ENCODE measurements around the gene RBM6. TPM values are rescaled to one million over a fixed set of nuclear protein-coding genes. Genes with fewer than 3 reads are reported as not detected.

Gene RBM6
- total RNA-seq (100 to 1,000 TPM; 103 to 208 (median 153) TPM), polyA plus RNA-seq (10 to 100 TPM; 29.6 to 70.1 TPM), total RNA-seq (191 reads per million, percentile 92 among the genes with 10 or more reads in this experiment)

- Mint-ChIP-seq H3K36me3 (peaks cover 4 to 13% (median 5%) of the 10 kb centered on the region in 5 donors), H3K27me3 (peaks cover 0 to 1% (median 0%) of the 10 kb centered on the region in 5 donors), H3K9me3 (peaks cover 0 to 4% (median 0%) of the 10 kb centered on the region in 11 donors), H3K4me3 (peak within 1 kb of the TSS; percentile 93 to 100 (median 98)), H3K27ac (peak within 1 kb of the TSS; percentile 91 to 99 (median 97)), H3K4me1 (peaks cover 7 to 41% (median 32%) of the 10 kb centered on the region in 7 donors)
- Histone ChIP-seq H3K27me3 (ENCODE audit: control insufficient read depth in 2 of 2, insufficient read depth in 2 of 2, low read length in 2 of 2) (no peaks in the 10 kb centered on the region), H3K9me3 (ENCODE audit: control insufficient read depth in 2 of 3, low read length in 3 of 3) (no peaks in the 10 kb centered on the region), H3K27ac (ENCODE audit: low read depth, low read length) (peak within 1 kb of the TSS; percentile 97), H3K4me3 (ENCODE audit: low read length) (peak within 1 kb of the TSS; percentile 88), H3K4me1 (ENCODE audit: control insufficient read depth in 2 of 2, insufficient read depth in 2 of 2, low read length in 2 of 2) (peaks cover 8 to 15% of the 10 kb centered on the region in 2 donors), H3K36me3 (ENCODE audit: control insufficient read depth in 2 of 3, insufficient read depth in 3 of 3, low read length in 3 of 3) (peaks cover 0 to 3% (median 0%) of the 10 kb centered on the region in 3 experiments)
- POLR2A ChIA-PET = interaction anchor here (0.7 to 1.9 kb wide), 13 partner anchors 9 to 819 kb away, joined by 3 to 17 read pairs (median 3); partner anchors contain the start of genes INKA1, MON1A, USP19 and USP4
- intact Hi-C loops (cut with micrococcal nuclease) = loop anchor here (1.0 to 10.0 kb wide), 12 partner anchors 11 to 417 kb away; partner anchors contain the start of genes MON1A (in 2 of the 2), RBM5 (in 2 of the 2), TMEM115 (in 2 of the 2) and TRAIP (in 2 of the 2)
- ATAC-seq (peak; percentile 98), DNase-seq (peak; percentile 84 to 95 (median 93))
- CTCF ChIA-PET = interaction anchor here (0.6 to 0.7 kb wide), 4 partner anchors 12 to 229 kb away, joined by 3 to 4 read pairs (median 3); no protein-coding TSS in a partner anchor
Observed at GRCh38 chr3:49939858-49940666, at the start of gene RBM6. RBM6 (plus strand) TSS chr3:49940150; CDS start chr3:49962642, 22,492 bp downstream.

GRCh38 chr3:49895791-49896190 lies 44.2 kb upstream of the RBM6 start:
- Mint-ChIP-seq H3K36me3 (no peaks in the 10 kb centered on the region), H3K4me3 (no peak overlapping the region), H3K27me3 (no peaks in the 10 kb centered on the region), H3K4me1 (no peaks in the 10 kb centered on the region), H3K9me3 (no peaks in the 10 kb centered on the region), H3K27ac (no peak overlapping the region)
- POLR2A ChIA-PET = no interaction called here
- Histone ChIP-seq H3K27ac (ENCODE audit: low read depth, low read length) (no peak overlapping the region), H3K4me3 (ENCODE audit: low read length) (no peak overlapping the region), H3K27me3 (ENCODE audit: control insufficient read depth in 2 of 2, insufficient read depth in 2 of 2, low read length in 2 of 2) (no peaks in the 10 kb centered on the region), H3K4me1 (ENCODE audit: control insufficient read depth in 2 of 2, insufficient read depth in 2 of 2, low read length in 2 of 2) (no peaks in the 10 kb centered on the region), H3K36me3 (ENCODE audit: control insufficient read depth in 2 of 3, insufficient read depth in 3 of 3, low read length in 3 of 3) (no peaks in the 10 kb centered on the region), H3K9me3 (ENCODE audit: control insufficient read depth in 2 of 3, low read length in 3 of 3) (no peaks in the 10 kb centered on the region)
- CTCF ChIA-PET = no interaction called here
- intact Hi-C loops (cut with micrococcal nuclease) = no loop called here
- no peak for ATAC-seq
- DNase-seq = no peak

GRCh38 chr3:49896345-49896744 lies 43.6 kb upstream of the RBM6 start:
- Histone ChIP-seq H3K4me1 (ENCODE audit: control insufficient read depth in 2 of 2, insufficient read depth in 2 of 2, low read length in 2 of 2) (no peaks in the 10 kb centered on the region), H3K27ac (ENCODE audit: low read depth, low read length) (no peak overlapping the region), H3K9me3 (ENCODE audit: control insufficient read depth in 2 of 3, low read length in 3 of 3) (no peaks in the 10 kb centered on the region), H3K27me3 (ENCODE audit: control insufficient read depth in 2 of 2, insufficient read depth in 2 of 2, low read length in 2 of 2) (no peaks in the 10 kb centered on the region), H3K4me3 (ENCODE audit: low read length) (no peak overlapping the region), H3K36me3 (ENCODE audit: control insufficient read depth in 2 of 3, insufficient read depth in 3 of 3, low read length in 3 of 3) (no peaks in the 10 kb centered on the region)
- CTCF ChIA-PET = no interaction called here
- POLR2A ChIA-PET = no interaction called here
- no peaks in the 10 kb centered on the region for H3K9me3 Mint-ChIP-seq
- DNase-seq (no peak), ATAC-seq (no peak)
- H3K27ac Mint-ChIP-seq = no peak overlapping the region
- no peaks in the 10 kb centered on the region for H3K36me3 Mint-ChIP-seq
- no peak overlapping the region for H3K4me3 Mint-ChIP-seq
- peaks cover 0 to 4% (median 0%) of the 10 kb centered on the region in 7 donors for H3K4me1 Mint-ChIP-seq
- H3K27me3 Mint-ChIP-seq = no peaks in the 10 kb centered on the region
- intact Hi-C loops (cut with micrococcal nuclease) = no loop called here

- H3K4me1 Mint-ChIP-seq = peaks cover 2 to 11% (median 3%) of the 10 kb centered on the region in 7 donors
- ATAC-seq = no peak
- no peak overlapping the region for H3K27ac Mint-ChIP-seq
- H3K9me3 ChIP-seq (ENCODE audit: control insufficient read depth in 2 of 3, low read length in 3 of 3) = no peaks in the 10 kb centered on the region
- peaks cover 0 to 7% of the 10 kb centered on the region in 2 donors for H3K4me1 ChIP-seq (ENCODE audit: control insufficient read depth in 2 of 2, insufficient read depth in 2 of 2, low read length in 2 of 2)
- no peak for DNase-seq
- no peak overlapping the region for H3K4me3 ChIP-seq (ENCODE audit: low read length)
- no peaks in the 10 kb centered on the region for H3K36me3 ChIP-seq (ENCODE audit: control insufficient read depth in 2 of 3, insufficient read depth in 3 of 3, low read length in 3 of 3)
- H3K9me3 Mint-ChIP-seq = no peaks in the 10 kb centered on the region
- ChIA-PET POLR2A (no interaction called here), CTCF (interaction anchor here (0.9 kb wide), 1 partner anchor 21 kb away, joined by 3 read pairs; no protein-coding TSS in a partner anchor)
- intact Hi-C loops (cut with micrococcal nuclease) = no loop called here
- no peaks in the 10 kb centered on the region for H3K27me3 Mint-ChIP-seq
- H3K27ac ChIP-seq (ENCODE audit: low read depth, low read length) = no peak overlapping the region
- no peaks in the 10 kb centered on the region for H3K27me3 ChIP-seq (ENCODE audit: control insufficient read depth in 2 of 2, insufficient read depth in 2 of 2, low read length in 2 of 2)
- peaks cover 0 to 1% (median 0%) of the 10 kb centered on the region in 5 donors for H3K36me3 Mint-ChIP-seq
- no peak overlapping the region for H3K4me3 Mint-ChIP-seq
Observed at GRCh38 chr3:49898991-49899390, 41.0 kb upstream of the RBM6 start.

GRCh38 chr3:49899815-49900214 lies 40.1 kb upstream of the RBM6 start:
- peaks cover 0 to 2% (median 0%) of the 10 kb centered on the region in 5 donors for H3K36me3 Mint-ChIP-seq
- Histone ChIP-seq H3K27ac (ENCODE audit: low read depth, low read length) (no peak overlapping the region), H3K36me3 (ENCODE audit: control insufficient read depth in 2 of 3, insufficient read depth in 3 of 3, low read length in 3 of 3) (no peaks in the 10 kb centered on the region), H3K9me3 (ENCODE audit: control insufficient read depth in 2 of 3, low read length in 3 of 3) (no peaks in the 10 kb centered on the region), H3K27me3 (ENCODE audit: control insufficient read depth in 2 of 2, insufficient read depth in 2 of 2, low read length in 2 of 2) (no peaks in the 10 kb centered on the region), H3K4me3 (ENCODE audit: low read length) (no peak overlapping the region), H3K4me1 (ENCODE audit: control insufficient read depth in 2 of 2, insufficient read depth in 2 of 2, low read length in 2 of 2) (peaks cover 4 to 11% of the 10 kb centered on the region in 2 donors)
- CTCF ChIA-PET = interaction anchor here (0.9 kb wide), 1 partner anchor 21 kb away, joined by 3 read pairs; no protein-coding TSS in a partner anchor
- peaks cover 5 to 18% (median 8%) of the 10 kb centered on the region in 7 donors for H3K4me1 Mint-ChIP-seq
- DNase-seq (no peak), ATAC-seq (no peak)
- intact Hi-C loops (cut with micrococcal nuclease) = no loop called here
- H3K4me3 Mint-ChIP-seq = no peak overlapping the region
- H3K9me3 Mint-ChIP-seq = no peaks in the 10 kb centered on the region
- no peak overlapping the region for H3K27ac Mint-ChIP-seq
- H3K27me3 Mint-ChIP-seq = no peaks in the 10 kb centered on the region
- POLR2A ChIA-PET = no interaction called here

- Histone ChIP-seq H3K4me3 (ENCODE audit: low read length) (no peak overlapping the region), H3K27ac (ENCODE audit: low read depth, low read length) (no peak overlapping the region), H3K27me3 (ENCODE audit: control insufficient read depth in 2 of 2, insufficient read depth in 2 of 2, low read length in 2 of 2) (no peaks in the 10 kb centered on the region), H3K9me3 (ENCODE audit: control insufficient read depth in 2 of 3, low read length in 3 of 3) (no peaks in the 10 kb centered on the region), H3K36me3 (ENCODE audit: control insufficient read depth in 2 of 3, insufficient read depth in 3 of 3, low read length in 3 of 3) (no peaks in the 10 kb centered on the region), H3K4me1 (ENCODE audit: control insufficient read depth in 2 of 2, insufficient read depth in 2 of 2, low read length in 2 of 2) (peaks cover 6 to 14% of the 10 kb centered on the region in 2 donors)
- no peak overlapping the region for H3K4me3 Mint-ChIP-seq
- DNase-seq (no peak), ATAC-seq (no peak)
- no peaks in the 10 kb centered on the region for H3K9me3 Mint-ChIP-seq
- no peaks in the 10 kb centered on the region for H3K27me3 Mint-ChIP-seq
- intact Hi-C loops (cut with micrococcal nuclease) = no loop called here
- POLR2A ChIA-PET = no interaction called here
- no peak overlapping the region for H3K27ac Mint-ChIP-seq
- peaks cover 6 to 26% (median 11%) of the 10 kb centered on the region in 7 donors for H3K4me1 Mint-ChIP-seq
- peaks cover 0 to 2% (median 0%) of the 10 kb centered on the region in 5 donors for H3K36me3 Mint-ChIP-seq
- CTCF ChIA-PET = no interaction called here
Observed at GRCh38 chr3:49900491-49901153, 39.3 kb upstream of the RBM6 start.
